Measurements from ENCODE around the gene FUT4. TPM values are rescaled to one million over a fixed set of nuclear protein-coding genes. Genes with fewer than 3 reads are reported as not detected.
"Not testable (repeated sequence)": the region's sequence is repeated elsewhere in the genome, so short reads cannot be mapped to it uniquely, and the experiment has no call there.

FUT4 gene
- polyA plus RNA-seq, 6 donors from 2014 or later = 0.06 to 1.2 (median 1.00) TPM

DNA sequence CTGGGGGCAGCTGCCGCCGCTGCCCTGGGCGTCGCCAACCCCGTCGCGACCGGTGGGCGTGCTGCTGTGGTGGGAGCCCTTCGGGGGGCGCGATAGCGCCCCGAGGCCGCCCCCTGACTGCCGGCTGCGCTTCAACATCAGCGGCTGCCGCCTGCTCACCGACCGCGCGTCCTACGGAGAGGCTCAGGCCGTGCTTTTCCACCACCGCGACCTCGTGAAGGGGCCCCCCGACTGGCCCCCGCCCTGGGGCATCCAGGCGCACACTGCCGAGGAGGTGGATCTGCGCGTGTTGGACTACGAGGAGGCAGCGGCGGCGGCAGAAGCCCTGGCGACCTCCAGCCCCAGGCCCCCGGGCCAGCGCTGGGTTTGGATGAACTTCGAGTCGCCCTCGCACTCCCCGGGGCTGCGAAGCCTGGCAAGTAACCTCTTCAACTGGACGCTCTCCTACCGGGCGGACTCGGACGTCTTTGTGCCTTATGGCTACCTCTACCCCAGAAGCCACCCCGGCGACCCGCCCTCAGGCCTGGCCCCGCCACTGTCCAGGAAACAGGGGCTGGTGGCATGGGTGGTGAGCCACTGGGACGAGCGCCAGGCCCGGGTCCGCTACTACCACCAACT is 1.0 kb downstream of the FUT4 start:
- H3K4me3 Mint-ChIP-seq = peak overlapping the region; percentile 71 to 98 (median 81)
- no peaks in the 10 kb centered on the region for H3K9me3 Mint-ChIP-seq
- peaks cover 0 to 12% (median 0%) of the 10 kb centered on the region in 3 donors for H3K27me3 Mint-ChIP-seq
- peak overlapping the region in 2 of 6 donors; percentile 20 to 27 for H3K27ac Mint-ChIP-seq
- H3K4me1 Mint-ChIP-seq = peaks cover 16 to 33% (median 32%) of the 10 kb centered on the region in 3 donors
- ATAC-seq (ENCODE audit: low read depth in 2 of 2) = peak in 1 of 2 donors; percentile 16
- no peaks in the 10 kb centered on the region for H3K36me3 Mint-ChIP-seq
- no peak for DNase-seq

DNA sequence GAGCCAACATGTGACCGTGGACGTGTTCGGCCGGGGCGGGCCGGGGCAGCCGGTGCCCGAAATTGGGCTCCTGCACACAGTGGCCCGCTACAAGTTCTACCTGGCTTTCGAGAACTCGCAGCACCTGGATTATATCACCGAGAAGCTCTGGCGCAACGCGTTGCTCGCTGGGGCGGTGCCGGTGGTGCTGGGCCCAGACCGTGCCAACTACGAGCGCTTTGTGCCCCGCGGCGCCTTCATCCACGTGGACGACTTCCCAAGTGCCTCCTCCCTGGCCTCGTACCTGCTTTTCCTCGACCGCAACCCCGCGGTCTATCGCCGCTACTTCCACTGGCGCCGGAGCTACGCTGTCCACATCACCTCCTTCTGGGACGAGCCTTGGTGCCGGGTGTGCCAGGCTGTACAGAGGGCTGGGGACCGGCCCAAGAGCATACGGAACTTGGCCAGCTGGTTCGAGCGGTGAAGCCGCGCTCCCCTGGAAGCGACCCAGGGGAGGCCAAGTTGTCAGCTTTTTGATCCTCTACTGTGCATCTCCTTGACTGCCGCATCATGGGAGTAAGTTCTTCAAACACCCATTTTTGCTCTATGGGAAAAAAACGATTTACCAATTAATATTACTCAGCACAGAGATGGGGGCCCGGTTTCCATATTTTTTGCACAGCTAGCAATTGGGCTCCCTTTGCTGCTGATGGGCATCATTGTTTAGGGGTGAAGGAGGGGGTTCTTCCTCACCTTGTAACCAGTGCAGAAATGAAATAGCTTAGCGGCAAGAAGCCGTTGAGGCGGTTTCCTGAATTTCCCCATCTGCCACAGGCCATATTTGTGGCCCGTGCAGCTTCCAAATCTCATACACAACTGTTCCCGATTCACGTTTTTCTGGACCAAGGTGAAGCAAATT is 1.8 kb downstream of the FUT4 start:
- H3K4me1 Mint-ChIP-seq = peaks cover 20 to 36% (median 36%) of the 10 kb centered on the region in 3 donors
- ATAC-seq (ENCODE audit: low read depth in 2 of 2) = no peak
- H3K27ac Mint-ChIP-seq = peak overlapping the region in 4 of 6 donors; percentile 42 to 75 (median 53)
- peaks cover 0 to 12% (median 0%) of the 10 kb centered on the region in 3 donors for H3K27me3 Mint-ChIP-seq
- H3K9me3 Mint-ChIP-seq = no peaks in the 10 kb centered on the region
- no peak for DNase-seq
- peak overlapping the region; percentile 71 to 98 (median 81) for H3K4me3 Mint-ChIP-seq
- H3K36me3 Mint-ChIP-seq = no peaks in the 10 kb centered on the region

DNA sequence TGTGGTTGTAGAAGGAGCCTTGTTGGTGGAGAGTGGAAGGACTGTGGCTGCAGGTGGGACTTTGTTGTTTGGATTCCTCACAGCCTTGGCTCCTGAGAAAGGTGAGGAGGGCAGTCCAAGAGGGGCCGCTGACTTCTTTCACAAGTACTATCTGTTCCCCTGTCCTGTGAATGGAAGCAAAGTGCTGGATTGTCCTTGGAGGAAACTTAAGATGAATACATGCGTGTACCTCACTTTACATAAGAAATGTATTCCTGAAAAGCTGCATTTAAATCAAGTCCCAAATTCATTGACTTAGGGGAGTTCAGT is 2.4 kb downstream of the FUT4 start:
- Mint-ChIP-seq H3K4me3 (peak overlapping the region in 7 of 8 donors; percentile 59 to 98 (median 82)), H3K9me3 (no peaks in the 10 kb centered on the region), H3K36me3 (no peaks in the 10 kb centered on the region), H3K27ac (peak overlapping the region in 1 of 6 donors; percentile 49), H3K27me3 (peaks cover 0 to 7% (median 0%) of the 10 kb centered on the region in 3 donors), H3K4me1 (peaks cover 21 to 39% (median 38%) of the 10 kb centered on the region in 3 donors)
- DNase-seq = no peak
- ATAC-seq (ENCODE audit: low read depth in 2 of 2) = no peak

DNA sequence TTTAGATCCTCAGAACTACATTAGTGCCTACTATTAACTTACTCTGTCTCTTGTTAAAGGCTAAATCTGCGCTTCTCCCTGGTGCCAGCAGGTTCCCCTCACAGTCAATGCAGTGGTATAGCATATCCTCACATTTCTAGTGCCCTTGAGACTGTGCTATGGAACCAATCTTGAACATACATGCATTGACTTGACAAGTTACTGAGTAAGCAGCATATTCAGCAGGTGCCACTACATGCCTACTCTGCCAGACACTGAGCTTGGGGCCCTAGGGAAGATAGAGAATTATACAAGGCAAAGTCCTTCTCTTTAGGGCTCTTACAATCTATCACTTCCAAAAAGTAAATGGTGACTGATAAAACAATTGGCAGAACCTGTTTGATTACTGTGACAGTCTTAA is 3.2 kb downstream of the FUT4 start:
- peaks cover 21 to 39% (median 38%) of the 10 kb centered on the region in 3 donors for H3K4me1 Mint-ChIP-seq
- no peaks in the 10 kb centered on the region for H3K36me3 Mint-ChIP-seq
- H3K9me3 Mint-ChIP-seq = no peaks in the 10 kb centered on the region
- no peaks in the 10 kb centered on the region for H3K27me3 Mint-ChIP-seq
- no peak for ATAC-seq (ENCODE audit: low read depth in 2 of 2)
- peak overlapping the region in 5 of 8 donors; percentile 7 to 83 (median 42) for H3K4me3 Mint-ChIP-seq
- DNase-seq = no peak
- H3K27ac Mint-ChIP-seq = peak overlapping the region in 1 of 6 donors; percentile 20

DNA sequence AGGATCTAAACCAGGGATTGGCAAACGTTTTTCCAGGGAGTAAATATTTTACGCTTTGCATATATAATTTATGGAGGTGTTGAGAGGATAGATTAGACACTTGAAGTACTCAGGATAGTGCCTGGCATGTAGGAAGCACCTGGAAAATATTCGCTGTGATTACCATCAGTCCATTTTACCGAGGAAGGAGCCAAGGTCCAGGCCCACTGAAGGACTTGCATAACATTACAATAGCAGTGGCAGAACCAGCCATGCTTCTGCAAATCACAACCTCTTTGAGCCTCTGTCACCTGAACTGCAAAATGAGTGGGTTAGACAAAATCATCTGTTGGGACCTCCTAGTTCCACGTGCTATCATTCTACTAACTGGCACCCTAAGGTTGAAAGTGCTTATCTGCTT is 5.4 kb downstream of the FUT4 start:
- no peak overlapping the region for H3K27ac Mint-ChIP-seq
- peaks cover 14 to 27% (median 25%) of the 10 kb centered on the region in 3 donors for H3K4me1 Mint-ChIP-seq
- no peak overlapping the region for H3K4me3 Mint-ChIP-seq
- H3K36me3 Mint-ChIP-seq = no peaks in the 10 kb centered on the region
- ATAC-seq (ENCODE audit: low read depth in 2 of 2) = no peak
- no peak for DNase-seq
- H3K9me3 Mint-ChIP-seq = no peaks in the 10 kb centered on the region
- no peaks in the 10 kb centered on the region for H3K27me3 Mint-ChIP-seq

DNA sequence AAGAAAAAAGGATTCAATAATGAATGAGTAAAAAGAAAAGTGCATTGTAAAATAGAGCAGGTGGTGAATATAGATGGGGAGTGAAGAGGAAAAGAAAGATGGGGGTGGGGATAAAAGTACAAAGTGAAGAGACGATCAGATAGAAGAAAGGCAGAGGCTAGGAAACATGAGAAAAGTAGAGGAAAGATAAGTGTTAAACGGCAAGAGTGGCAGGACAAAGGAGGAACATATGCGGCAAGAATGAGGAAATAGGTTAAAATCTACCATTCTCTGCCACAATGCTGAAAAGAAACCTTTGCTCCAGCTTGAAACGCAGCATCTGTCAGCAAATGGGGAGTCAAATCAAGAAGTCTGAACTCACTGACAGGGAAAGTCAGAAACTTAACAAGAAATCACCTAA is 6.8 kb downstream of the FUT4 start:
- Mint-ChIP-seq H3K27ac (peak overlapping the region in 2 of 6 donors; percentile 2 to 86), H3K36me3 (no peaks in the 10 kb centered on the region), H3K4me1 (peaks cover 12 to 25% (median 23%) of the 10 kb centered on the region in 3 donors), H3K4me3 (no peak overlapping the region), H3K27me3 (no peaks in the 10 kb centered on the region), H3K9me3 (no peaks in the 10 kb centered on the region)
- DNase-seq = no peak
- ATAC-seq (ENCODE audit: low read depth in 2 of 2) = no peak

DNA sequence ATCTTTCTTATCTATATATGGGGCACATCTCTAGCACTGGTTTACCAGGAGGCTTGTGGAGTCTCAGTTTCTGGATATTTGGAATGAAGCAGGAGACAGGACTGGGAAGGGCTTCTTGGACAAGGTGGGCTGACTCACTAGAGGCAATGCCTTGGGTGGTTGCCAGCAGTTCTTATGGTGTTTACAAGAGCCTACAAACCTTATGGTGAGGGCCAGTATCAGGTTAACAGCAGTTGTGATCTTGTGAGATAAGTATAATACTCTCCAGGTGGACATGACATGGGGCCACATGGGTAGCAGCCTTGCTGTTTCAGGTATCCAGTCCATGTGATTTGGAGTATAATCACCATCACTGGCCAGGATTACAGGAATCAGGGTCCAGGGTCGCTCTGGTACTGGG is 10.2 kb downstream of the FUT4 start:
- Mint-ChIP-seq H3K36me3 (no peaks in the 10 kb centered on the region), H3K27me3 (no peaks in the 10 kb centered on the region), H3K27ac (no peak overlapping the region), H3K4me1 (peaks cover 5 to 12% (median 6%) of the 10 kb centered on the region in 3 donors), H3K9me3 (no peaks in the 10 kb centered on the region), H3K4me3 (no peak overlapping the region)
- no peak for ATAC-seq (ENCODE audit: low read depth in 2 of 2)
- no peak for DNase-seq

DNA sequence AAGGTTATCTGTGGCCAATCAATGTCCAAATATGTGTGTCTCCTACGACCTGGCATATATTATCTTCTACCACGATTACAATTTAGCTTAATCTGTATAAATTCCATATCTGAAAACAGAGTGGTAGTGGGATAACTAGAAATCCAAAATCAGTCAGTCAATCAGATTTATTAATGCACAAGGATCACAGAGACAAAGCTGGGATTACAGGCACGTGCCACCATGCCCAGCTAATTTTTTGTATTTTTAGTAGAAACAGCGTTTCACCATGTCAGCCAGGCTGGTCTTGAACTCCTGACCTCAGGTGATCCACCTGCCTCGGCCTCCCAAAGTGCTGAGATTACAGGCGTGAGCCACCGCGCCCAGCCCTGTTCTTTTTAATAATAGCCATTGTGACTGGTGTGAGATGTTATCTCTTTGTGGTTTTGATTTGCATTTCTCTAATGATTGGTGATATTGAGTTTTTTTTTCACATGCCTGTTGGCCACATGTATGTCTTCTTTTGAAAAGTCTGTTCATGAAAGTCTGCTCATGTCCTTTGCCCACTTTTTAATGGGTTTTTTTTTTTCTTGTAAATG is 12.1 kb downstream of the FUT4 start:
- not testable (repeated sequence) for DNase-seq; H3K4me3 Mint-ChIP-seq; H3K27me3 Mint-ChIP-seq; H3K9me3 Mint-ChIP-seq; ATAC-seq (ENCODE audit: low read depth in 2 of 2); H3K4me1 Mint-ChIP-seq; H3K36me3 Mint-ChIP-seq
- H3K27ac Mint-ChIP-seq = peak overlapping the region in 1 of 6 donors; percentile 30

DNA sequence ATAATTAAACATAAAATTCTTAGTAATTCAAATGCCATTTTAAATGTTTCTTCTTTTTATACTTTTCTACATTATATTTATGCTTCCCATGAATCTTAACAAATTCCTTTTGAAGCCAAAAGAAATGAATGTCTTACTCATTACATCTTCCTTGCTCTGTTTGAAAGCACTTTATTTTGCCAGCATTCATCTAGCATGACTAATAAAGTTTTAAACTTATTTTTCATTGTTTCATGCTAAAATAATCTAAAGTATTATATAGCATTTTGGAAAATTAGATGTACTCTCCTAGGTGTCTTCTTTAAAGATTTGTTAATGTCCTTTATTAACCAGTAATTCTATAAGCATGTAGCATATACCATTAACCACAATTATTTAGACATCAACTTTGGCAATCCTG is 13.7 kb downstream of the FUT4 start:
- Mint-ChIP-seq H3K27me3 (no peaks in the 10 kb centered on the region), H3K4me1 (peaks cover 0 to 6% (median 0%) of the 10 kb centered on the region in 3 donors), H3K27ac (peak overlapping the region in 1 of 6 donors; percentile 38), H3K9me3 (no peaks in the 10 kb centered on the region), H3K4me3 (no peak overlapping the region), H3K36me3 (no peaks in the 10 kb centered on the region)
- ATAC-seq (ENCODE audit: low read depth in 2 of 2) (no peak), DNase-seq (no peak)

DNA sequence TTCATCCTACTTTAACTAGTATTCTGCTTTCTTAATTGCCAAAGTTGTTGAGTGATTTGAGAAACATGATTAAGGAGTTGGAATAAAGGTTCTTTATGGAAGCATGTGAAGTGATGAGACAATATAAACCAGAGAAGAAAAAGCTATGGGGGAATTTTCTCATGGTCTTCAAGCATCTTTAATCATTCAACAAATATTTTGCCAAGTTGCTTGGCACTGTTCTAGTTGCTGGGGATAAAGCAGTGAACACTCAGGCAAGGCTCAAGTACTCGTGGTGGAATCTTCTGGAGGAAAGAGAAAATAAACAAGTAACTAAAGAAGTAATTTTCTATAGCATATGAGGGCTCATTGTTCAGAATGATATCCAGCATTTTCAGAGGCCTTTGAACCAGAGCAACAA is 14.3 kb downstream of the FUT4 start:
- Mint-ChIP-seq H3K27me3 (no peaks in the 10 kb centered on the region), H3K9me3 (no peaks in the 10 kb centered on the region), H3K36me3 (no peaks in the 10 kb centered on the region), H3K27ac (no peak overlapping the region), H3K4me1 (peaks cover 0 to 6% (median 0%) of the 10 kb centered on the region in 3 donors), H3K4me3 (no peak overlapping the region)
- DNase-seq (no peak), ATAC-seq (ENCODE audit: low read depth in 2 of 2) (no peak)

DNA sequence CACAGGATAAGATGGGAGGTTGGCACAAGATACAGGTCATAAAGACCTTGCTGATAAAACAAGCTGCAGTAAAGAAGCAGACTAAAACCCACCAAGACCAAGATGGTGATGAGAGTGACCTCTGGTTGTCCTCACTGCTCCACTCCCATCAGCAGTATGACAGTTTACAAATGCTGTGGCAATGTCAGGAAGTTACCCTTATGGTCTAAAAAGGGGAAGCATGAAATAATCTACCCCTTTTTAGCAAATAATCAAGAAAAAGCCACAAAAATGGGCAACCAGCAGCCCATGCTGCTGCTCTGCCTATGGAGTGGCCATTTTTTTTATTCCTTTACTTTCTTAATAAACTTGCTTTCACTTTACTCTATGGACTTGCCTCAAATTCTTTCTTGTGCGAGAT is 14.7 kb downstream of the FUT4 start:
- peaks cover 0 to 6% (median 0%) of the 10 kb centered on the region in 3 donors for H3K4me1 Mint-ChIP-seq
- H3K27me3 Mint-ChIP-seq = no peaks in the 10 kb centered on the region
- DNase-seq = no peak
- H3K9me3 Mint-ChIP-seq = no peaks in the 10 kb centered on the region
- no peak for ATAC-seq (ENCODE audit: low read depth in 2 of 2)
- H3K4me3 Mint-ChIP-seq = no peak overlapping the region
- H3K36me3 Mint-ChIP-seq = no peaks in the 10 kb centered on the region
- H3K27ac Mint-ChIP-seq = peak overlapping the region in 1 of 6 donors; percentile 24

DNA sequence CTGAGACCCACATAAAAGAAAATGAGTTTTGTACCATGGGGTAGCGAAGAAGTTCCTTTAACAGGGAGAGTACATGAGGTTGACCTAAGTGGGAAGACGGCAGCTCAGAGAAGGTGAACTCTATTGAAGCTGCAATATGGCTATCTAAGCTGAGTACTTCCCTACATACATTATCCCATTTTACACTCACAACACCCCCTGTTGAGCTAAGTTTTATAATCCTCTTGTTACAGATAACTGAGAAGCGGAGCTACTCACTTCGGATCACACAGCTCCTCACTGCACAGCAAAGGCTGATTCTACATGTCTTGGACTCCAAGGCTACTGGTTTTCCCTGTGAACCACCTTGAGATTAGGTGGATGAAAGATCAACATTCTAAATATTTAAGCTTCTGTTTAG is 15.2 kb downstream of the FUT4 start:
- Mint-ChIP-seq H3K4me3 (no peak overlapping the region), H3K9me3 (no peaks in the 10 kb centered on the region), H3K27me3 (no peaks in the 10 kb centered on the region), H3K27ac (peak overlapping the region in 2 of 6 donors; percentile 9 to 24), H3K4me1 (peaks cover 0 to 6% (median 0%) of the 10 kb centered on the region in 3 donors), H3K36me3 (no peaks in the 10 kb centered on the region)
- ATAC-seq (ENCODE audit: low read depth in 2 of 2) = no peak
- no peak for DNase-seq

DNA sequence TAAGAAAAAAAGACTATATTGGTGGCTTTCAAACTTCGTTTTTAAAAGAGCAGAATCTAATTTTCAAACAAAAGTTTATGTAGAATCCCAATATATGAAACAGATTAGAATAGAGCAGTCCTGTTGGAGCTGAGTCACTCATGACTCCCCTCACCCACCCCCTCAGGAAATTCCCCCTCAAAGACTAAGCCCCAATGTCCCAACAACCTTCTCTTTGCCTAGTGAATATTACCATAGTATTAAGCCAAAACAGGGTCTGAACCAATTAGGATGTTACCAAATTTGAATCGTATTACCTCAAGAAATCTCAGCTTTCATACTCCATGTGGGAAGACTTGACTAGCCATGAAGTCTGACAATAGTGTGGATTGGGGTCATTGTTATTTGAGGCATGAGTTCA is 15.6 kb downstream of the FUT4 start:
- Mint-ChIP-seq H3K4me1 (peaks cover 0 to 6% (median 0%) of the 10 kb centered on the region in 3 donors), H3K27me3 (no peaks in the 10 kb centered on the region), H3K36me3 (no peaks in the 10 kb centered on the region), H3K9me3 (no peaks in the 10 kb centered on the region), H3K4me3 (no peak overlapping the region), H3K27ac (no peak overlapping the region)
- ATAC-seq (ENCODE audit: low read depth in 2 of 2) (no peak), DNase-seq (no peak)
